ENCODE results near the gene CDK17.
"Not testable (repeated sequence)": the region's sequence is repeated elsewhere in the genome, so short reads cannot be mapped to it uniquely, and the experiment has no call there.

CDK17 gene

DNA sequence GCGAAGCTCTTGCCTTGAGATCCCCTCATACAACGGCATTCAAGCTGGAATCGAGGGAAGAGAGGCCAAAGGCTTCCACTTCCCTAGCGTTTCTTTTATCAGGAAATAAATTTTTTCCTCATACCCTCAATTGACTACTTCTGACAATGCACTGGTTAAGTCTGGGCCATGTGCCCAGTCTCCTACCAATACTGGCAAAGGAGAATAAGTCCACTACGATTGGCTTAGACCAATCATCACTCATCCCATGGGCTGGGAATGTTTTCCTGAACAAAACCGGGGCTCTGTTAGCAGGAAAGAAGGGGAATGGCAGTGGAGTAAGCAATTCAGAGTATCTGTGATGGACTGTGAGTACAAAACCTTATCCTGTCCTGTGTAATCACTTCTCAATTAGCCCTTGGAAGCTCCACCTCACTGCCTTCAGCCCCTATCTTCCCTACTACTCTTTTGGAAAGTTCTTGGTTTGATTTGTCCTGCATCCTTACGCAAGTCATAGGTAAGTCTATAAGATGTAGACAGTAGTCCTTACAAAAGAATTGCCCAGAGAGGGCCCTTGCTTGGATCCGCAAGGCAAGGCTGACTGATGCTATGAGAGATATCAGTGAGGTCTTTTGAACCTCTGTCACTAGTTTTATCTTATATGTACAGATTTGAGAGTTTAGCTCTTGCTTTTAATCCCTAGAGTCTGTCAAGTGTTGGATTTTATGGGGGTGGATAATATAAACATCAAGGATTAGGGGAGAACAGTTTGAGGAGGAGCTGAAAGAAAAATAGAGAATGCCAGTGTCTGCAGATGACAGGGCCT, 36.3 kb upstream of the CDK17 start:
- no peak overlapping the region for H3K4me3 ChIP-seq (ENCODE audit: low read depth, low read length)
- H3K36me3 ChIP-seq (ENCODE audit: control insufficient read depth, insufficient read depth, low read length): no peaks in the 10 kb centered on the region
- no peak overlapping the region for H2AFZ ChIP-seq
- H3K4me2 ChIP-seq (ENCODE audit: low read length): no peak overlapping the region
- H3K27ac ChIP-seq: no peak overlapping the region
- TF ChIP-seq, protein P1, sequence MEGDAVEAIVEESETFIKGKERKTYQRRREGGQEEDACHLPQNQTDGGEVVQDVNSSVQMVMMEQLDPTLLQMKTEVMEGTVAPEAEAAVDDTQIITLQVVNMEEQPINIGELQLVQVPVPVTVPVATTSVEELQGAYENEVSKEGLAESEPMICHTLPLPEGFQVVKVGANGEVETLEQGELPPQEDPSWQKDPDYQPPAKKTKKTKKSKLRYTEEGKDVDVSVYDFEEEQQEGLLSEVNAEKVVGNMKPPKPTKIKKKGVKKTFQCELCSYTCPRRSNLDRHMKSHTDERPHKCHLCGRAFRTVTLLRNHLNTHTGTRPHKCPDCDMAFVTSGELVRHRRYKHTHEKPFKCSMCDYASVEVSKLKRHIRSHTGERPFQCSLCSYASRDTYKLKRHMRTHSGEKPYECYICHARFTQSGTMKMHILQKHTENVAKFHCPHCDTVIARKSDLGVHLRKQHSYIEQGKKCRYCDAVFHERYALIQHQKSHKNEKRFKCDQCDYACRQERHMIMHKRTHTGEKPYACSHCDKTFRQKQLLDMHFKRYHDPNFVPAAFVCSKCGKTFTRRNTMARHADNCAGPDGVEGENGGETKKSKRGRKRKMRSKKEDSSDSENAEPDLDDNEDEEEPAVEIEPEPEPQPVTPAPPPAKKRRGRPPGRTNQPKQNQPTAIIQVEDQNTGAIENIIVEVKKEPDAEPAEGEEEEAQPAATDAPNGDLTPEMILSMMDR (IDR thresholded peaks at IDR 0.05): no peak
- no peaks in the 10 kb centered on the region for H3K9me3 ChIP-seq (ENCODE audit: control insufficient read depth, low read length)
- no peaks in the 10 kb centered on the region for H3K27me3 ChIP-seq (ENCODE audit: control insufficient read depth, insufficient read depth, low read length)
- no peaks in the 10 kb centered on the region for H3K79me2 ChIP-seq
- no peaks in the 10 kb centered on the region for H3K4me1 ChIP-seq
- no peak overlapping the region for H3K9ac ChIP-seq

DNA sequence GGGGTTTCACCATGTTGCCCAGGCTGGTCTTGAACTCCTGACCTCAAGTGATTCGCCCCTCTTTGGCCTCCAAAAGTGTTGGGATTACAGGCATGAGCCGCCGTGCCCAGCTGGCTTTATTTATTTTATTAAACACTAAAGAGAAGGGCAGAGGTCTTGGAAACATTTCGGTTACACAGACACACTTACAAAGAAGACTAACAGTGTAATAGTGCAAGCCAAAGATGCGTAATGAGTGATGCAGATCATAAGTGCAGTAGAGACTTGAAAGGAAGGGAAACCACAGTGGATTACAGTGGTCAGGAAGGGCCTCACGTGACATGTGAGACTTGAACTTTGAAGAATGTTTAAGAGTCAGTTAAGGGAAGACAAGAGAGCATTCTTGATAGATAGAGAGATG, 33.9 kb upstream of the CDK17 start:
- no peak overlapping the region for H3K9ac ChIP-seq
- no peaks in the 10 kb centered on the region for H3K27me3 ChIP-seq (ENCODE audit: control insufficient read depth, insufficient read depth, low read length)
- H2AFZ ChIP-seq: no peak overlapping the region
- no peak overlapping the region for H3K4me2 ChIP-seq (ENCODE audit: low read length)
- H3K79me2 ChIP-seq: no peaks in the 10 kb centered on the region
- TF ChIP-seq, protein P1 (IDR thresholded peaks at IDR 0.05): no peak
- H3K9me3 ChIP-seq (ENCODE audit: control insufficient read depth, low read length): no peaks in the 10 kb centered on the region
- no peak overlapping the region for H3K4me3 ChIP-seq (ENCODE audit: low read depth, low read length)
- H3K27ac ChIP-seq: no peak overlapping the region
- no peaks in the 10 kb centered on the region for H3K4me1 ChIP-seq
- no peaks in the 10 kb centered on the region for H3K36me3 ChIP-seq (ENCODE audit: control insufficient read depth, insufficient read depth, low read length)

GRCh38 chr12:96432496-96433321, 32.5 kb upstream of the CDK17 start:
- H3K4me3 ChIP-seq (ENCODE audit: low read depth, low read length); H3K27ac ChIP-seq; H3K4me2 ChIP-seq (ENCODE audit: low read length); H3K79me2 ChIP-seq; H3K4me1 ChIP-seq; H3K27me3 ChIP-seq (ENCODE audit: control insufficient read depth, insufficient read depth, low read length); H3K36me3 ChIP-seq (ENCODE audit: control insufficient read depth, insufficient read depth, low read length); H3K9me3 ChIP-seq (ENCODE audit: control insufficient read depth, low read length); H2AFZ ChIP-seq; H3K9ac ChIP-seq: not testable (repeated sequence)

DNA sequence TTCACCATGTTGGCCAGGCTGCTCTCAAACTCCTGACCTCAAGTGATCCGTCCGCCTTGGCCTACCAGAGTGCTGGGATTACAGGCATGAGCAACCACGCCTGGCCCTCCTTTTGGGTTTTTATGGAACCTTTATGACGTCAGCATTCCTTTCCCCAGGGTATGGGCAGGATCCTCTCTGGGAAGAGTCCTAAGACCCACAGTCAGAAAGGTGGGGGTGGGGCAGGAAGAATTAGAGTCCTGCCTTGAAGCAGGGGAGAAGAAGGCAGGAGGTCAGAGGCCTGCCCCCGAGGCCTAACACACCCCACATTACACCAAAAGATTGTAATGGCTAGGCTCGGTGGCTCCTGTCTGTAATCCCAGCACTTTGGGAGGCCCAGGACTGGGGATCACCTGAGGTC, 30.8 kb upstream of the CDK17 start:
- H3K27ac ChIP-seq: no peak overlapping the region
- TF ChIP-seq, protein P1 (IDR thresholded peaks at IDR 0.05): no peak
- H3K79me2 ChIP-seq: no peaks in the 10 kb centered on the region
- H3K4me2 ChIP-seq (ENCODE audit: low read length): no peak overlapping the region
- no peaks in the 10 kb centered on the region for H3K9me3 ChIP-seq (ENCODE audit: control insufficient read depth, low read length)
- H3K27me3 ChIP-seq (ENCODE audit: control insufficient read depth, insufficient read depth, low read length): no peaks in the 10 kb centered on the region
- no peak overlapping the region for H2AFZ ChIP-seq
- H3K36me3 ChIP-seq (ENCODE audit: control insufficient read depth, insufficient read depth, low read length): no peaks in the 10 kb centered on the region
- no peaks in the 10 kb centered on the region for H3K4me1 ChIP-seq
- no peak overlapping the region for H3K9ac ChIP-seq
- H3K4me3 ChIP-seq (ENCODE audit: low read depth, low read length): no peak overlapping the region

- Histone ChIP-seq H3K79me2 (no peaks in the 10 kb centered on the region), H3K9ac (no peak overlapping the region), H3K9me3 (ENCODE audit: control insufficient read depth, low read length) (no peaks in the 10 kb centered on the region), H3K27ac (peak overlapping the region; percentile 20), H3K4me3 (ENCODE audit: low read depth, low read length) (no peak overlapping the region), H3K36me3 (ENCODE audit: control insufficient read depth, insufficient read depth, low read length) (no peaks in the 10 kb centered on the region), H3K27me3 (ENCODE audit: control insufficient read depth, insufficient read depth, low read length) (no peaks in the 10 kb centered on the region), H3K4me2 (ENCODE audit: low read length) (no peak overlapping the region), H2AFZ (peak overlapping the region; percentile 20), H3K4me1 (no peaks in the 10 kb centered on the region)
- TF ChIP-seq, protein P1 (IDR thresholded peaks at IDR 0.05): no peak
Measured at GRCh38 chr12:96427269-96427729, 27.1 kb upstream of the CDK17 start.
